GM21528 (cell line): Measurements from ENCODE around the gene VPS13D.

ENCODE experiments used
- ATAC-seq: cut with Tn5 transposase; IDR thresholded peaks from one replicate; pipeline ENCODE4 v1.9.1; 2021; ENCODE audit warnings: mild to moderate bottlenecking, moderate library complexity; ENCODE audit not compliant: unreplicated experiment, low FRiP score

The VPS13D gene

GRCh38 chr1:12542616-12543592 lies 313.1 kb downstream of the VPS13D start:
- ATAC-seq = no peak

- no peak for ATAC-seq
These were observed 313.9 kb downstream of the VPS13D start for GRCh38 chr1:12543740-12544154.

- ATAC-seq = no peak
These were observed 314.5 kb downstream of the VPS13D start for GRCh38 chr1:12544357-12544756.

- ATAC-seq = no peak
These were observed 315.2 kb downstream of the VPS13D start for GRCh38 chr1:12544992-12545391.

- ATAC-seq = no peak
These were observed 317.1 kb downstream of the VPS13D start for GRCh38 chr1:12546771-12547585.

- no peak for ATAC-seq
These were observed 317.9 kb downstream of the VPS13D start for GRCh38 chr1:12547586-12548225.

GRCh38 chr1:12548279-12548972 lies 318.6 kb downstream of the VPS13D start:
- ATAC-seq = no peak

- ATAC-seq = no peak
These were observed 319.2 kb downstream of the VPS13D start for GRCh38 chr1:12548973-12549459.

GRCh38 chr1:12549460-12550349 lies 319.9 kb downstream of the VPS13D start:
- no peak for ATAC-seq

- ATAC-seq = no peak
These were observed 321.8 kb downstream of the VPS13D start for GRCh38 chr1:12551584-12551983.

GRCh38 chr1:12552111-12552888 lies 322.5 kb downstream of the VPS13D start:
- ATAC-seq = no peak

GRCh38 chr1:12552951-12553921 lies 323.4 kb downstream of the VPS13D start:
- no peak for ATAC-seq

- ATAC-seq = no peak
These were observed 324.1 kb downstream of the VPS13D start for GRCh38 chr1:12553963-12554362.

GRCh38 chr1:12554521-12555305 lies 324.9 kb downstream of the VPS13D start:
- ATAC-seq = no peak

GRCh38 chr1:12555411-12556367 lies 325.9 kb downstream of the VPS13D start:
- ATAC-seq = no peak
